Fibroblast of upper back skin (primary cell): ENCODE results near the gene CHD6.
A peak's percentile ranks its signal among the peaks of the same experiment; 100 is the strongest.

Experiments used
- DNase-seq: peaks from one replicate; pipeline ENCODE4 v3.0.0-alpha.2; 2013

Gene CHD6

DNA sequence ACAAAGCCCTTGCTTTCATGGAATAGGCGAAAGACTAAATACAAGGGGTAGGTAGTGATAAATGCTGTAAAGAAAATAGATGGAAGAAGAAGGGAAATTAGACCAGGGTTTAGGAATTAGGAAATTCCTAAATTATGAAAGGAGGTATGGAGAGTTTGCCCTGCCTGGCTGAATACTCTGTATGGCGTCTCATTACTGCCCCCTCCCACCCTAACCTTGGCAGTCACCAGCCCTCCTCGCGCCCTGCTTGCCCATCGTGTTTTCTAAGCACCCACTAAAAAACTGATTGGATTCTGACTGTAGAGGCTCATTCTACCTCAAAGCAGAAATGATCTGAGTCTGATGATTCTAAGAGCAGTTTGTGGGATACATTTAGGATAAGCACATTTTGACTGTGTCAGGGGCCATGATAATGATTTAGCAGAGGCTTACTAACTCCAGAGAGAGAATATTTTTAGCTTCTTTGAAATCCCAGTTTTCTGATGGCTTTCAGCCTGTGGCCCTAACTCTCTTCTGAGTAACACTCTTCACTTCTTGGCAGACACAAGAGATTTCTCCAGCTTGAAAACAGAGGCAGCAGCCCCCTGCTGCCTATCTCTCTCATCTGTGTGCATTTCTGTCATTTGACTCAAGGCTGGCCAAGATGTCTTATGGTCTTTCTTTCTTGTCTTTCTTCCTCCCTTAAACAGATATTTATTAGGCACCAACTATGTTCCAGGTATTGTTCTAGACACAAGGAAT, 1.4 kb upstream of the CHD6 start:
- peak; percentile 68 for DNase-seq

DNA sequence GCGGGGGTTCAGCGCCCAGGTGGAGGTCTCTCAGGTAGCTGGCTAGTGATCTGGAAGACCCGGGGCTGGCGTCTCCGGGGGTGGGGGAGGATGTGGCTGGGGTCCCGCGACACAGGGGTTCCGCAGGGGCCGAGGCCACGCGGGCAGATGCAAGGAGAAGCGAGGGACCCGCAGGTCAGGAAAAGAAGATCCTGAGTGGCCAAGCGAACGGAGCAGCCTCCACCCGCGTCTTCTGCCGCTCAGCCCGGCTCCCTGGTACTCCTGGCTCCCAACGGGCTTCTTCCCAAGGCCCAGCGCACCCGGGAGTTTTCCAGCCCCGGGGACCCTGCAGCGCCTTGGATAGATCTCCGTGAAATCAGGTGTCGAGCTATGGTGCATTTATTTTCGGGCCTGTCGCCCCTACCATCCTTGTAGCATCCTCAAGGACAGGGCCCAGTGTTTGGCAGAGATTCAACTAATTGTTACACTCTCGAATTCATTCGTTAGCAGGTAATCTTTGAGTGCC, 682 bp upstream of the CHD6 start:
- DNase-seq, result no peak

DNA sequence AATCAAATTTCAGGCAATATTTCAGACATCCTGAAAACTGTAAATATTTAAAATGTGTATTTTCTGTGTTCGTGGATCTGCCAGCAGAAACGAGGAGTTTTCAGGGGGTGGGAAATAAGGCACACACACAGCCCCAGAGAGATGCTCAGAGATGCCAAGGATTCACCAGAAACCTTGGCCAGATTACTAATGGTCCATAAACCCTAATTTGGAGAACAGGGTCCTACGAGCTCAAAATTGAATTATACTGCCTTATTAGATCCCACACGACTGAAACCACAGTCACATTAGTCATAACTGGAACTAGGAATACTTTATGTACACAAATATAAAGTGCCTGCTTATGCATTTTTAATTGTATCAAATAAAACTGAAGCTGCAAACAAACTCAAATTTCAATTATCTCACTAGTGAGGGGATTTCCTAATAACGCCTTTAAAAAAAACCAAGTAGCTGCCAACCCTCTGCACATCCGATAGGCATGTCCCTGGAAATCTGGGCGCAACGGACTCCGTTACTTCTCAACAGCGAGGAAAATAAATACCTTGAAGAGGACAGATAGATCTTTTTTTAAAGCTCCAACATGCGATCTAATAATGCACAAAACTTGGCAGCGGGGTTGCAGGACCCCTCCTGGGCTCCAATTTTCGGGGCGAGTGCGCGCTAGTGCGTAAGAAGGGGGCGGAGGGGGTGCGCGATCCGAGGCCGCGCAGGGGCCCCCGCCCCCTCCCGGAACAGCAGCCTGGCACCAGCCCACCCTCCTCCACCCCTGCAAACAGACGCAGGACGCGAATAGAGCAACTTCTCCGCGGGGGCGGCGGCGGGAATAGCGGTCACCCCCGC, 897 bp downstream of the CHD6 start:
- no peak for DNase-seq

DNA sequence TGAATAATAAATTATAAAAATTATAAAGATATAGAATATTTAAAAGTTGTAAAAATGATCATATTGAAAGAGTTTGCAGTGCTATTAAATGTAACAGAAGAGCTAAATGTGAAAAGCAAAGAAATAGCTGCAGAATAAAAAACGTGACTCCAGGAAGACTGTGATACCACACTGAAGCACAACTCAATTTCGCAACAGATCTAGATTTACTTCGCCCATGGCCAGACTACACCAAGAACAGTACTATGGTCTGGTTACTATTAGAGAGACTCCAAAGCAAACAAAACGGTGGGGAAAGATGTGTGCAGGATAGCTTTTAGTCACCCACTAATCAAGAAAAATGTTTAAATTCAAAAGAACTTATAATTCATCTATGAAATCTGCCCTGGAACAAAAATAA, 1.9 kb downstream of the CHD6 start:
- no peak for DNase-seq

DNA sequence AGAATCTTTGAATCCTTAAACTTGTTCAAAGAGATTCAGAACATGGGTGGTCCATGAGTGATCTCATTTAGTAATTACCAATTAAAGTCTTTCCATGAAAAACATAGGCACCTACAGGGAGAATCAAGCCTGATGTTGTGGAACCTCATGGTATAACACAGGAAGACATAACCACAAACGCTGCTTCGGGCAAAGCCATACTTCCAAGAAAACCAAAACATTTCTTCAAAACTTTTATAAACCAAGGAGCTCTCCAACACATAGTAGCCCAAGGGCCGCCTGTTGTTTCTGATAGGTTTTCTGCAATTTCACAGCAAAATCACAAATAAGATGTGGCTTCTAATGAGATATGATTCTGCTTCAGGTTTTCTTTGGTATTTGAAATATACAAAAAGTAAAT, 2.5 kb downstream of the CHD6 start:
- no peak for DNase-seq

DNA sequence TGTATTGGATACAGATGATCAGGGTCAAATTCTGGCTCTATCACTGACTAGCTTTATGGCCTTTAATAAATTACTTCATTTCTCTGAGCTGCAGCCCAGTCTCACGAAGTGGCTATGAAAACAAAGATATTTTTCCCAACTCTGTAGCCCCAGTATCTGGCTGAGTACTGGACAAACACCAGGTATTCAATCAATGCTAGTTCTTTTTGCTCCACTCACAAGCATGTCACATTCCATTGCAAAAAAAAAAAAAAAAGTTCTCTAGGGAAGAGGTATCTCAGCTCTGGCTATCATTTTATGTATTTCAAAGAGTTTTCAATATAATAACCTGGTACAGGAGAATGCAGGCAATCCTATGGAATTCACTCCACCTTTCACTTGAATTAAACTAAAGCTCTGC, 3.1 kb downstream of the CHD6 start:
- DNase-seq, result no peak

DNA sequence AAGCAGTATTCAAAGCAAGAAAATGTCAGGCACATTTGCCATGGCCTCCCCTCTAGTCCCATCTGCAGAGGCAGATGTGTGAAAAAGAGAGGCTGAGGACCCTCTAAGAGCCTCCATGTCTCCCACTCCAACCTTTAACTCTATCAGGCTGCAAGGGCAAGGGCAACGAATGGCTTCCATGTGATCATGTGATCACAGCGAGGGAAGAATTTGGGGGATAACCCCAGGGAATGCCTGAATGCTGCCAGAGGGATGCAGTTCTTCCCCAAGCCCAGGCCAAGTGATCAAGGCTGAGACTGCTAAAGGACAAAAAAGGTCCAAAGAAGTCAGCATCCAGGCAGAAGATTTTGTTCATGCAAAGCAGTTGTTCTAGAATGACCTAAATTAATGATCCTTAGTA, 4.9 kb downstream of the CHD6 start:
- no peak for DNase-seq

DNA sequence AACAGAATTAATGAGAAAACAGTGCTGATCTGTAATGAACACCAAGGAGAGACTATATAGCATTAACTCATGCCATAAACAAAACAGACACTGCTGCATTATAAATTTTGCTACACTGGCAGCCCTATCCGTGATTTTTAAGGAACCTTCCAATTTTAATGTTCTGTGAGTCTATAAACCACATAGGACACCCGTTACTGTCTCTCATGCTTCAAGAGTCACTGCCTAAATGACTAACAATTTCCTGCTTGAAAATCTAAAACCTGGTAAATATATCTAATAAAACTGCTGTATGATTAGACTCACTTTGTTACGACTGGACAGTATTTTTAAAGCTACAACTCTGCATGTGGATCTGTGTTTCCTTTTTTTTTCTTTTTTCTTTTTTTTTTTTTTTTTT, 8.7 kb downstream of the CHD6 start:
- no peak for DNase-seq

DNA sequence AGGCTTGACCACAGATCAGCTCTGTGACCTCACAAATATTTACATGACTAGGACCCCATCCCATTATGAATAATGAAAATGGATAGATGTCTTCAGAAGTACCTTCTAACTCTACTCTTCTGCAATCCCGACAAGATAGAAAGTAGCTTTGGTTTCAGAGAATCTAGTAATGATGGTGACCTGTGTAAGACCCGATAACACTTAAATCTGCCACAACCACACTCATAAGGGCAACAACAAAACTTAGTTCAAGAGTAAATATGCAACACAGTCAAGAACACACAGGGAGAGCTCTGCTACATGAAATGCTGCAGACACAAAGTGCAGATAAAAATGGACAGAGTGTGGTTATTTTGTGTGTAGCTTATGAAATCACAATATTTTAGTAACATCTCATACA, 9.6 kb downstream of the CHD6 start:
- DNase-seq, result no peak

DNA sequence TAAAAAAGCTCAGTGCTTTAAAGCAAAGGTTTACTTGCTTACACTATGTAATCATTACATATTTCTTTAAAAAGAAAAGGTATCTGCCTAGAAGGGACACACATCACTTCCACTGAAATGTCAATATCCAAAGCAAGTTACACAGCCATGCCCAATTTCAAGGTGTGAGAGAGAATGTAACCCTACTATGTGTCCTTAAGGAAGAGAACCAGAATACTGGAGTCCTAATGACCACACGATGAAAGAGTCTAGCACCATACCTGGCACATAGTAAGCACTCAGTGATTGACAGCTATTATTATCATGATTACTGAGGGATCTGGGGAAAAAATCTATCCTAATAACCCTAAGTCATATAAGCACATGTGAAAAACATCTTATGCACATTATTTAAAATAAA, 10.4 kb downstream of the CHD6 start:
- no peak for DNase-seq

DNA sequence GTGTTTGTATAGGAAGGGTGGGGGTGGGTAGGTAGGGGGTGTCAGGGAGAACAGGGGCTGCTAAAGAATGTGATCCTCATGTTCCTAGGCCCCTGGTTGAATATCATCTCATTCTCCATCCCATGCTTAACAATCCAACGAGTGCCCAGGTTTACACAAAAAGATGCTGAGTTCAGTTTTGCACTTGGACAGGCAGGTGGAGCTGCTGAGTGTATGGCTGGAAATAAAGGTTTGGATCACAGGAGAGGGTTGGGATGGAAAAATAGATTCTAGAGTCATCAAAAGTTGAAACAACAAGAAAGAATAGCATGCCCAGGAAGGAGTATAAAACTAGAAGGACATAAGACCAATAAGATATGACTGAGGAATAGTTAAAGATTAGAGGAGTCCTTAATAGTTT, 14.2 kb downstream of the CHD6 start:
- no peak for DNase-seq

DNA sequence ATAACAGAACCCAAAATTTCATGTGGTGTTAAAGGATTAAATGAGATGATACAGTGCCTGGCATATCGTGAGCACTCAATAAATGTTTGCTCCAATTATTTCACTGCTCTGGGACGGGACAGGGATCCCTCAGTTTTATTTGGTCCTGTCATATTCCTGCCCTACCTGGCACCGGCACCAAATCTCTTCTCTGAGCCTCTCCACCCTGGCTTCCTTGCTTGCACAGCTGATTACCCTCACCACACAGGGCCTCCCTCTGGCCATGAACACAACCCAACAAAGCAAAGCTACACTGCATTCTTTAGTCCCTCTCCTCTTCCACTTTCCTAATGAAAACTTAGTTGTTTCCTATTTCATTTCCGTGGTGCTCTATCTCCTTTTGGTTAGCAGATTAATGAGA, 16.4 kb downstream of the CHD6 start:
- DNase-seq, result no peak

DNA sequence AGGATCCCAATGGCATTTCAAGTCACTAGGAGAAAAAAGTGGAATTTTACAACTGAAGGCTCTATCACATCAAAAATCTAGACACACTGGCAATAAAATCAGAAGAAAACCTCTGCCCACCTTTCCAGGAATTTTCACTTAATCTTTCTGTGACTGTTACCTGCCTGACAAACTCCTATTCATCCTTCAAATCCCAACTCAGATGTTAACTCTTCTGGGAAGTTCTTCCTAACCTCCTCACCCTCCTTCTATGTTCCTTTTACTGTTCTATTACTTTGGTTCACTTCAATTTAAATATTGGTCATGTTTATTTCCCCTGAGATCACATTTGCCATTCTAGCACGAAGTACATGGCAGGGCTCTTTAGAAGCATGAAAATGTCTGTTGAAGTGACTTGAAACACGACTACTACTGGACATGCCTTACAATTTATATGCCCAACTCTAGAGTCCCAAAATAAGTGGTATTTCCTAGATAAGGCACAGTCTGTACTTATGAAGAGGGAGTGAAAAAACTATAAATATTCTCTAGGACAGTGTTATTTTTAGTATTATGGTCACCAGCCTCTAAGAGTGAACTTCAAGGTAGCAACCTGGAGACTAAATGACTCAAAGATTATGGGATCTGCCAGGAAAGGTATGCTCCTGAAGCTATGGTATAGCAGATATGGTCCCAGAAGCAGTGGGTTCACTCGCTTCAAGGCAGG, 17.1 kb downstream of the CHD6 start:
- no peak for DNase-seq

DNA sequence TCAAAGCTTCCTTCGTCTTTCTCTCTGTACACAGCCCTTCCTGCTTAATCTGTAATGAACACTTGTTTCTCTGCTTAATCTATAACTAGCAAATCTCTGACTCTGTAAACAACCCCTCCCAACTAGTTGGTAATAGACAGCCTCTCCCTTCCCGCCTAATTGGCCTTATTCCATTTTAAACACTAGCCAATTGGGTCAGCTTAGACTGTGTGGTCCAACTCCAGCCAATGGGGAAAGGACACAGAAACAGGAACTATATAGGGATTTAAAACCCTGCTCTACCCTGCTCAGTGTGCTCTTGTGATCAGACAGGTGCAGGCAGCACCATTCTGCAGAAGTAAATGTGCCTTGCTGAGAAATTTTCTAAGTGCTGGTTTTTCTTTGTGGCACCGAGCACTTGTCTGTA, 18.5 kb downstream of the CHD6 start:
- peak; percentile 3 for DNase-seq

DNA sequence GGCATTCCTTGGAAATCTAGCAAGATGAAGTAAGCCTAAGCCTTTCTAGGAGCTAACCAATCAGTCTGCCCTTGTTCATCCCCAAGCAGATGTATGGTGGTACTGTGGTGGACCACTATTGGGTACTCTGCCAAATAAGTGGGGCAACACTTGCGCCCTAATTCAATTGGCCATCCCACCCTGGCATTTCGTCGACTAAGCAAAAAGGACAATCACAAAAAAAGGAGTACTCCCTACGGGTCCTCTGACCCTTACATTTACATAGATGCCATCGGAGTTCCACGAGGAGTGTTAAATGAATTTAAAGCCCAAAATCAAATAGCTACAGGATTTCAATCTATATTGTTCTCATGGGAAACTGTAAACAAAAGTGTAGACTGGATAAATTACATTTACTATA, 19.5 kb downstream of the CHD6 start:
- DNase-seq, result no peak

DNA sequence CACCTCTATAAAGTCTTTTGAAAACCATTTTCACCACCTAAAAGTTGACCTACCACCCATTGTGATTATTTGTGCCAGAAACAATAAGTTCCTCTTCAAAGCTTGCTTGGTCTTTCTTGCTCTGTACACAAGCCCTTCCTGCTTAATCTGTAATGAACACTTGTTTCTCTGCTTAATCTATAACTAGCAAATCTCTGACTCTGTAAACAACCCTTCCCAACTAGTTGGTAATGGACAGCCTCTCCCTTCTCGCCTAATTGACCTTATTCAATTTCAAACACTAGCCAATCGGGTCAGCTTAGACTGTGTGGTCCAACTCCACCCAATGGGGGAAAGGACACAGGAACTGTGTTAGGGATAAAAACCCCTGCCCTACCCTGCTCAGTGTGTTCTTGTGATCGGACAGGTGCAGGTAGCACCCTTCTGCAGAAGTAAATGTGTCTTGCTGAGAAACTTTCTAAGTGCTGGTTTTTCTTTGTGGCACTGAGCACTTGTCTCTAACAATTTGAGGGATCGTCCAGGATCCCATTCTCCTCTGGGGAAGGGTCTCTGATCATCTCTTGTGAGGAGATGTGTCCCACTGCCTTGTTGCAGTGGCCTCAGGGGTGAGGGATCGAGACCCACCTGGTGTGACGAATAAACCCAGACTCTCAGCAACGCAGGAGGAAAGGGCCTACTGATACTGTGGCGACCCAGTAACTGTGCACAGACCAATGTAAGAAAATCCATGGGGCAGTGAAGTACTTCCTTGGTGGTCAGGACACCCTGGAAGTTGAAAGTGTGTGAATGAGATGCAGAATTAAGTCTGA, 23.5 kb downstream of the CHD6 start:
- DNase-seq, result no peak

DNA sequence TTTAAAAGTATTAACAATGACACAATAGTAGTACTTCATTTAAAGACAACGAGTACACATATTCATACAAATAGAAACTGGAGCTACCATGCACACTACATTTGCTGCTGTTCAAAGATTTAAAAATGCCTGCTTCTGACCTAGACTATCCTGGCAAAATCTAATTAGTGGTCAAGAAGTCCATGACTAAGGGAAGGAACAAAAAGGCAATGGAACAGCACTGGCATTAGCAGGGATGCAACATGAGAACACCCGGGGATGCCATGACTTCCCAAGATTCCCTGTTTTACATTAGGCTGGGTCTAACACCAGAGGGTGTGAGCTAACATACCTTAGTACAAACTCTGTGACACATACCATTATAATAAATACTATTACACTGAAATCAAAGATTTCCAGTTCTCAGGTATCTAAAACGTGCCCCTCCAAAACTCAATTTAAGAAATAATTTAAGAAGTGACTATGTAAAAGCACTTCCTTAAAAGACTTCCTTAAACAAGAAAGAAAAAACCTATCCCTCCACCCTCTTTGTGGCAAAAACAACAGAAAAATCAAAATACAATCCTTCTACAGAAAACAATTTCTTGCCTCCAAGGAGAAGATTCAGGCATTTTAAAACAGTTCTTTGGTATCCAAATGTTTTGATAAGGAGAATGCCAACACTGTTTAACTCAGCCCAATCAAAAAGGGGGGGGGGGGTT, 25.5 kb downstream of the CHD6 start:
- DNase-seq, result no peak

DNA sequence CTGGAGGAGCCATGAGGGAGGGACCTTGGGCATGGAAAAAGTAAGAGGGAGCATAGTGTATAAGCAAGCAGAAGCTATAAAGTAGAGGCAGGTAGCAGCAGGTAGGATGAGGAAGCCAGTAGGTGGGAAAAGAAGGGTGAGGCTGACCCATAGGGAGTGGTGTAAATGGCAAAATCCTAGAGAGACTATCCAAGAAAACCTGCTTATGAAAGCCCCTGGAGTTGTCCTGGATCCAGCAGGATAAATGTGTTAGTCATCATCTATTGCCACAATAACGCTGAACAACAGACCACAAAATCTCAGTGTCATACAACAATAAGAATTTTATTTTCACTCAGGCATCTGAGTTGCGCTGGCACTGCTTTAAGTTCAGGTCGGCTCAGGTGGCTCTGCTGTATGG, 30.2 kb downstream of the CHD6 start:
- DNase-seq, result peak; percentile 74

DNA sequence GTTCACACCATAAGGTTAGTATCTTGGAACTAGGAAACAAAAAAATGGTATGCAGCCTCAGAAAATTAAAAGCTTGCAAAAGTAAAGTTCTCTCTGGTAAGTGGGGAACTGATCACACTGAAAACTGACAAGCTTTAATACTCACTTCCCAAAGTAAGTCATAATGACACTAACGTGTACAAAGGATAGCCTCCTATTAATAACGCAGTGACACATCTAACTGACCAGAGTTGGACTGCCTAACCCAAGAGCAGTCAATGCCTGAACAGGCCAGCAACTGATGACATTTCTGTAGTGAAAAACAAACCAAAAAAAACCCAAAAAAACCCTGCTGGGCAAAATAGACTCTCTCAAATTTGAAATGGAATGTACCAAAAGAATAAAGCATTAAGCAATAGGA, 30.7 kb downstream of the CHD6 start:
- DNase-seq, result no peak

DNA sequence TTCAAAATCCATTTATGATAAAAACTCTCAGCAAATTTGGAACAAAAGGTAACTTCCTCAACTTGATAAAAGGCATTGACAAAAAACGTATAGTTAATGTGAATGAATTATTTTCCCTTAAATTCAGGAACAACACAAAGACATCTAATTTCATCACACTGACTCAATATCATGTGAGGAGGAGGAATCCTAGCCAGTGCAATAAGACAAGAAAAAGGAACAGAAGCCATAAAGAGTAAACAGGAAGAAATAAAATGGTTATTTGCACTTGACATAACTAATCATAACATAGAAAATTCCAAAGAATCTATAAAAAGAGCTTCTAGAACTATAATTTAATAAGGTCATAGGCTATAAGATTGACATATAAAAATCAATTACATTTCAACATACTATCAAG, 31.4 kb downstream of the CHD6 start:
- no peak for DNase-seq

DNA sequence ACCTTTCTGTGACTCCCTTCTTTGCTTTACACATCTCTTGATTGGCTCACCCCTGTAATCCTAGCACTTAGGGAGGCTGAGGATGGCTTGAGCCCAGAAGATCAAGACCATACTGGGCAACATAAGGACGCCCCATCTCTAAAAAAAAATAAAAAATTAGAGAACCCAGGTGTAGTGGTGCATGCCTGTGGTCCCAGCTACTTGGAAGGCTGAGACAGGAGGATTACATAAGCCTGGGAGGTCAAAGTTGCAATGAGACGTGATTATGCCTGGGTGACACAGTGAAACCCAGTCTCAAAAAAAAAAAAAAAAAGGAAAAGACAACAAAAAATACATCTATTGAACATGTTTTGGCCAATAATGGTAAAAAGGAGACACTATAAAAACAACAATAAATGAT, 37.8 kb downstream of the CHD6 start:
- DNase-seq, result no peak
